Lung (tissue), 12 donors: ENCODE data around the gene ASB8. TPM values are rescaled to one million over a fixed set of nuclear protein-coding genes. Genes with fewer than 3 reads are reported as not detected.

Source experiments
- ATAC-seq: fragments of 200-7000 bp; cut with Tn5 transposase; one replicate; pipeline ENCODE4 v1.9.1; 2020; ENCODE audit warnings: moderate number of reproducible peaks; ENCODE audit not compliant: insufficient read depth, low FRiP score
- DNase-seq, 3 donors: peaks; one replicate each; pipeline ENCODE4 v3.0.0-alpha.2; 2013 to 2017
- H3K27ac ChIP-seq, 2 donors: one replicate each; pipeline ENCODE4 v1.5.1; 2013; ENCODE audit warnings: mild to moderate bottlenecking in 2 of 2, moderate library complexity in 2 of 2, control low read depth in 1 of 2, inconsistent platforms in 1 of 2, low read depth in 1 of 2, low read length in 1 of 2
- H3K27me3 ChIP-seq, 3 donors: one replicate each; pipeline ENCODE4 v1.5.1; 2013; ENCODE audit warnings: low read length in 2 of 3; ENCODE audit not compliant: control insufficient read depth in 3 of 3, insufficient read depth in 3 of 3
- H3K36me3 ChIP-seq, 4 donors: one replicate each; pipeline ENCODE4 v1.5.1; 2013; ENCODE audit warnings: low read length in 4 of 4, mild to moderate bottlenecking in 1 of 4, moderate library complexity in 1 of 4; ENCODE audit not compliant: control insufficient read depth in 4 of 4, insufficient read depth in 4 of 4
- H3K4me1 ChIP-seq, 5 donors: one replicate each; pipeline ENCODE4 v1.5.1; 2013; ENCODE audit warnings: low read length in 5 of 5, mild to moderate bottlenecking in 2 of 5, moderate library complexity in 1 of 5; ENCODE audit not compliant: control insufficient read depth in 5 of 5, insufficient read depth in 5 of 5
- H3K4me3 ChIP-seq: one replicate; pipeline ENCODE4 v1.5.1; 2013; ENCODE audit warnings: mild to moderate bottlenecking, control low read depth, moderate library complexity
- H3K9ac ChIP-seq, 2 donors: one replicate each; pipeline ENCODE4 v1.5.1; 2013; ENCODE audit warnings: low read length in 2 of 2, control low read depth in 1 of 2; ENCODE audit not compliant: insufficient read depth in 1 of 2
- H3K9me3 ChIP-seq, 4 donors: one replicate each; pipeline ENCODE4 v1.5.1; 2013; ENCODE audit warnings: low read length in 3 of 4, mild to moderate bottlenecking in 1 of 4, moderate library complexity in 1 of 4; ENCODE audit not compliant: control insufficient read depth in 4 of 4, insufficient read depth in 3 of 4
- CTCF ChIP-seq: IDR thresholded peaks from 2 replicates; pipeline ENCODE4 v1.5.1; 2012; ENCODE audit warnings: mild to moderate bottlenecking; ENCODE audit errors: control extremely low read depth, extremely low read depth
- WGBS, 2 donors: extraction: QIAGEN DNeasy Blood & Tissue Kit; methylation state at CpG; one replicate each; pipeline ENCODE4 v1.1.7; 2013; 5-methylcytosine and 5-hydroxymethylcytosine counted together
- polyA plus RNA-seq, 2 donors: library from polyadenylated mRNA; stranded (reverse); fragments of 200-250 nt; gene quantifications; one replicate each; pipeline ENCODE4 v1.2.1, GENCODE V29; 2013
- total RNA-seq, 2 donors: library from RNA; depleted of rRNA in 1 of 2; stranded (reverse); fragments of >200 nt in 1 of 2; gene quantifications; one replicate each; pipeline ENCODE4 v1.2.1, GENCODE V29; 2014 to 2021
- donor health status: control.
- donor health status: control.
- donor health status: Bipolar disorder and iron deficiency.
- donor health status: healthy.
- donor health status: DM: yes; HTN: yes; CAD: no.

ASB8 gene
- total and polyA plus RNA-seq, 4 donors: 12.0 to 55.1 (median 26.9) TPM

GRCh38 chr12:48179466-48179865 is 22.2 kb upstream of the ASB8 start:
- H3K9me3 ChIP-seq: no peaks in the 10 kb centered on the region
- peaks cover 0 to 44% (median 34%) of the 10 kb centered on the region in 3 donors for H3K27me3 ChIP-seq
- DNase-seq: no peak
- H3K27ac ChIP-seq: no peak overlapping the region
- 97 to 98% methylated on average over 1 of the region's 1 CpG for WGBS, 2 donors
- no peak for ATAC-seq
- peaks cover 0 to 19% (median 5%) of the 10 kb centered on the region in 5 donors for H3K4me1 ChIP-seq
- TF ChIP-seq CTCF: no peak
- no peak overlapping the region for H3K9ac ChIP-seq
- no peaks in the 10 kb centered on the region for H3K36me3 ChIP-seq
- no peak overlapping the region for H3K4me3 ChIP-seq

DNA sequence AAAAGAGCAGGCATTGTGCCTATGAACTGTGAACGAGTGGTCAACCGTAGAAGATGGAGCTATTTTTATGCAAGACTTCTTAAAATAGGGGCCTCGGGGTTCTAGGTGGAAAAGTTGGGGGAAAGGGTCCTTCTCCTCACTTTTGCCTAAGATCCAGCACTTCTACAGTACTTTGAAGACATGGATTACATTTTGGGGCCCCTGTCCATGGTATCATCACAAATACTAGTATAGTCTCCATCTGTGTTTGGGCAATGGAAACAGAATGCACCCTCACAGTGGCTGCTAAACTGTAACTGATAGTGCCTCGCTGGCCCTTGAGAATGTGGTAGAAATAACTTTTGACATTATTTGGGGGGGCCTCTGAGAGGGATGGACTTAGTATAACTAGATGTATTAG is 20.7 kb upstream of the ASB8 start:
- Histone ChIP-seq H3K4me3 (no peak overlapping the region), H3K27me3 (peaks cover 0 to 29% (median 22%) of the 10 kb centered on the region in 3 donors), H3K9ac (no peak overlapping the region), H3K9me3 (no peaks in the 10 kb centered on the region), H3K4me1 (peaks cover 0 to 13% (median 4%) of the 10 kb centered on the region in 5 donors), H3K27ac (no peak overlapping the region), H3K36me3 (no peaks in the 10 kb centered on the region)
- WGBS, 2 donors: 65 to 83% methylated on average over 4 of the region's 4 CpGs
- no peak for TF ChIP-seq CTCF
- DNase-seq: no peak
- ATAC-seq: no peak

DNA sequence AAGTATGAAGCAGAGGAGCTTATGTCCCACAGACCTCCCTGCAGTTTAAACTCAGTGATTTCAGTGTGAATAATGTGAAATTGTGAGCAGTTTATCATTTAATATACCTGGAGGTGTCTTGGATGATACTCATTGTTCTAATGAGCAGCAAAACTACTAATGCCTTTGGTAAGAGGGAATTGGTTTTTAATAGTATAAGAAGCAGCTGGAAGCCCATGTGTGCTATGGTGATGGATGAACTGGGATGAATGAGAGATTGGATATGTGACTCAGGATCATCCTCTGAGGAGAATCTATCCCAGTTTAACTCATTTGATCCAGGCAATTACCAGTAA is 19.1 kb upstream of the ASB8 start:
- H3K9me3 ChIP-seq: no peaks in the 10 kb centered on the region
- no peak overlapping the region for H3K9ac ChIP-seq
- peaks cover 0 to 13% (median 6%) of the 10 kb centered on the region in 3 donors for H3K27me3 ChIP-seq
- H3K27ac ChIP-seq: no peak overlapping the region
- H3K4me1 ChIP-seq: peaks cover 0 to 9% (median 0%) of the 10 kb centered on the region in 5 donors
- no peak for ATAC-seq
- no peak for DNase-seq
- H3K36me3 ChIP-seq: no peaks in the 10 kb centered on the region
- no peak for TF ChIP-seq CTCF
- no peak overlapping the region for H3K4me3 ChIP-seq
